Measurements from ENCODE around the gene APBA1.

- TF ChIP-seq EZH2 (IDR thresholded peaks at IDR 0.05; ENCODE audit: borderline replicate concordance, low read length), result no peak
- TF ChIP-seq CTCF (conservative IDR thresholded peaks at IDR 0.05 in 1 of 2, IDR thresholded peaks at IDR 0.05 in 1 of 2; ENCODE audit: extremely low read depth in 1 of 2, insufficient read depth in 1 of 2, low read depth in 1 of 2, low read length in 2 of 2), result no peak
Observed at GRCh38 chr9:69600314-69601047, 71.7 kb downstream of the APBA1 start.
